Activated T-cell treated with anti-CD3 and anti-CD28 coated beads, Interleukin-2, amount 50 U/mL, for 1 hour (primary cell): ENCODE results near the gene GLG1.

Experiments used
- DNase-seq: peaks from one replicate; pipeline ENCODE4 v3.0.0-alpha.2; 2020

Gene GLG1

DNA sequence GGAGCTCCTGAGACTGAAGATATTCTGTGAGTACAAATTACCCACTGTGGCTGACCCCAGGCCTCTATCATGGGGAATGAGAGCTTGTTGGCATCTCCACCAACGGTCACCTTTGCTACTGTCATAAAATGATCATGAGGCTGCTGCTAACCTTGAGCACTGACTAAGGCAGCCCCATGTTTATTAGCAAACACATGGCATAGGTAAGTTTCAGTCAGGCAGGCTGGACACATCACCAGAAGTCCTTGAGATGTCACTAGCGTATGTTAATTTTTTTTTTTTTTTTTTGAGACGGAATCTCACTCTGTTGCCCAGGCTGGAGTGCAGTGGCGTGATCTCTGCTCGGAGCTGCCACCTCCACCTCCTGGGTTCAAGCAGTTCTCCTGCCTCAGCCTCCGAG, 1.5 kb upstream of the GLG1 start:
- DNase-seq, result no peak

- no peak for DNase-seq
Measured at GRCh38 chr16:74607962-74608356, 1.0 kb upstream of the GLG1 start.

DNA sequence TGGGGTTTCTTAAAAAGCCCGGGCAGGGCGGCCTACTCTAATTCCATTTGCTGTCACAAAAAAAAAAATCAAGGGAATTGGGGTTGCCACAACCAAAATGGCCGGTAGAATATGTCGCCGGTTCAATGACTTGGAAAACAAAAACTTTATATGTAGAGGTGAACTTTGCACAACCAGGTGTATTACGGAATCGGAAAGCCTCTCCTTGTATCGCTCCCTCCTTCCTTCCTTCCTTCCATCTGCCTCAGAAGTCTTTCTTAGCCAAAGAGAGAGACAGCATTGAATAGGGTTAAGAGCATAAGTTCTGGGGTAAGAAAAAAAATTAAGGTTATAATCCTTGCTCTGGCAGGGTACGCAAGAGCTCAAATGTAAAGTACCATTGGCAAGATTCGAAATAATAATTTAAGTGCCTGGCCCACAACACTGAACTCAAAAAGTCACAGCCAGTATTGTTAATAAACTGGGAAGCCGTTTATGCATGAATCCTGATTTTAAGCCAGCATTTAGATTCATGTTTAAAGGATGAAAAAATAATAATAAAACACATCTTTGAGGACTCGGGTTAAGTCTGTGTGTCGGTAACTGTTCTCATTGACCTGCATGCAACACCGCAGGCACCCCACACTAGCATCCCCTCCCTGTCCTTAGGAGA, 522 bp upstream of the GLG1 start:
- no peak for DNase-seq

DNA sequence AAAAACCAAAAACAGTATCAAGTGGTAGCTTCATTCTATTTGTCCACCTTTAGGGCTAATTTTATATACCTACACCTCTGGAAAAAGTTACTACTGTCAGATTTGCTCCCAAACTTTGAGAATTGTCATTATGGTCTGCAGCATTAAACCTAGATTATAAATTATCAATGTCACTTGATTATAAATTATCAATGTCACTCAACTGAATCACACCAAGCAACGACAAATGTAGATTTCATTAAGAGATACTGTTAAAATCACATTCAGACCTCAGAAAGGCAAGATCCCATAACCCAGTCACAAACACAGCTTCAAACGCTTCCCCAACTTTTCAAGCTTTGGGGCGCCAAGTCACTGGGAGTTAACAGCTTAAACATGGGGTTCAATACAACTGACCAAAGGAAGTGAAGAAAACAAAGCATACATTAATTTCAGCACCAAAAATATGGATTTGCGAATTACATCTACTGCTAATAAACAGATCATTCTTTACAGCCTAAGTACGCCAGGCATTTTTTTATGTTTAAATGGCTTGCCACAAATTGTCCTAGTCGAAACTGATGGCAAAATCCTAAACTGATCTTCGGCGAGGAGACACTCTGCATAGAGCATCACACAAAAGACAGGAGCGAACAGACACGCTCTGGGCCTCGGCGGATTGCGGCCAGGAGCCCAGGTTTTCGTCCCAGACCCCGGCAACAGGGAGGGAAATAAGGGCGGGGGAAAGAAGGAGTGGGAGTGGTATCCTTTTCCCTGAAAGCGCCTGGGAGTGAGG, 981 bp downstream of the GLG1 start:
- no peak for DNase-seq

DNA sequence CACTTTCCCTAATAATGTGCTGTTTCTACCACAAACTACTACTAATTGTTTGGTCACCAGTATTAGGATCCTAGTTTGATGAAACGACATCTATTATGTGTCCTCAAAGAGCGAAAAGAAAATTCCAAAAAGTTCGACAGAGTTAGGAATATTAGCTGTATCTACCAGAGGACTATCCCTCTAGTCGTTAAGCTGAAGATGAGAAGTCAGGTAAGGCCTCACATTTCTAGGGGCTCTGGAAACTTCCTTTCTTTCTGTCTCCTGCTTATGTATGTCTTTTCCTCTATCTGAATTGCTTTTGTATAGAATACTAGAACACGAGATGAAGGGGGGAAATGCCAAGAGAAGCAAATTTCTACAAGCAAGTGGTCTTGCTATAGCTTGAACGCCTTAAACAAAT, 1.6 kb downstream of the GLG1 start:
- no peak for DNase-seq

GRCh38 chr16:74603848-74604247, 3.1 kb downstream of the GLG1 start:
- no peak for DNase-seq

DNA sequence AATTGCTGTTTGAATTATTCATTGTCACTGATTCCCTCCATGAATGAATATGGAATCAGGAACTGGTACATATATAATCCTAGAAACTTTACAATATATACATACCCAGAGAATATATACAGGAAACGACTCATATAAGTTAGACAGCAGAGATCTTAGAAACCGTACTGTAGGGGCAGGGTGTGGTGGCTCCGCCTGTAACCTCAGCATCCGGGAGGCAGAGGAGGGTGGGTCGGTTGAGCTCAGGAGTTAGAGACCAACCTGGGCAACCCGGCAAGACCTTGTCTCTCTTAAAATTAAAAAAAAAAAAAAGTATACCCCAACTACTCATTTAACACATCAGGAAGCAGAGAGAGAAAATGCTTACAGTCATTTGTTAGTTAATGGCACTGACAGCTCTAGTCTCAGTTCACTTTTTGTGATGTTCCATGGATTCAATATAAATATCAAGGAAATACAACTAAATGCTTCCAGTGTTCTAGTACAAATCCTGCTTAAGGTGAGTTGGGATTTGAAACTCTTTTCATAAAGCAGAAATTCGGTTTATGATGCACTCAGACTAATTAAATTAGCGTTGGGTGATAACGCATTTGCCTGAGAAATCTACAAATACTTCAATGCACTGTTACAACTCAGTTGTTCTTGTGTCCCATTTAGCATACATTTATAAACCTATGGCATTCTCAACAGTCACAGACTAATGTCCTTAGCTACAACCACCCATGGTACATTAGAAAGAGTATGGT, 5.6 kb downstream of the GLG1 start:
- peak; percentile 69 for DNase-seq

GRCh38 chr16:74596586-74596985, 10.3 kb downstream of the GLG1 start:
- no peak for DNase-seq

GRCh38 chr16:74592847-74593246, 14.1 kb downstream of the GLG1 start:
- no peak for DNase-seq

DNA sequence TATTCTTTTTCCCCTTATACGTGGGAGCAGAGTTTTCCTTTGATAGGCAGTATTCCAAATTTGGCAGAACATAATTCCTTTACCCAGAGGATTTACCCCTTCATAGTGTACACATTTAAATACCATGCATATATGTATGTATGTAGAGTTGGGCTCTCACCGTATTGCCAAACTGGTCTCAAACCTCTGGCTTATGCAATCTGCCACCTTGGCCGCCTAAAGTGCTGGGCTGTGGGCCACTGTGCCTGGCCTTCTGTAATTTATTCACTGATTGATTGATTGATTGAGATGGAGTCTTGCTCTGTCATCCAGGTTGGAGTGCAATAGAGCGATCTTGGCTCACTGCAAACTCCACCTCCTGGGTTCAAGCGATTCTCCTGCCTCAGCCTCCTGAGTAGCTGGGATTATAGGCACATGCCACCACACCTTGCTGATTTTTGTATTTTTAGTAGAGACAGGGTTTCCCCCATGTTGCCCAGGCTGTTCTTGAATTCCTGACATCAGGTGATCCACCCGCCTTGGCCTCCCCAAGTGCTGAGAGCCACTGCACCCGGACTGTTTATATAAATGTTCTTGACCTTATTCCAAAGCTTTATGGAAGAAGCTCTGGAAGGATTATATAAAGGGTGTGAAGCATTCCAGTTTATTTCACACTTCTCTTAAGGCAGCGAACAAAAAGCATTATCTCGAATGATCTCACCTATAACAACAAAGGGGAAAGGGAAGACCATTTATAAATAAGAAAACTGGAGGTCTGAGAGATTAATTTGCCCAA, 14.9 kb downstream of the GLG1 start:
- DNase-seq, result no peak

DNA sequence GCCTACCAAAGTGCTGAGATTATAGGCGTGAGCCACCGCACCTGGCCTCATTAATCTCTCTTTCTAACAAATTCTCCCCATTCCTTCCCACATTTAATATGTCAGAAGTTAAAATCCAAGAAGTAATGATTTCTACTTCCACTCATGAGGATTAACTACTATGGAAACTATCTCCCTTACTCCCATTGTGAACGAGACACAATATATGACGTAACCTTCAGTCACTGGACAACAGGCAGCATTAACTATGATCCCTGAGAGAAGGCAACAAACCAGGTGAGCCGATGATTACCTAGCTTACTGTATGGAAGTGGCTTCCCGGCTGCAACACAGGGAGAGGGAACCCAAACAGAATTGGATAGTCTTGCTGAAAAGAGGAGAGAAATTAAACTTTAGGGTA, 20.0 kb downstream of the GLG1 start:
- DNase-seq, result no peak

GRCh38 chr16:74585846-74586443, 21.0 kb downstream of the GLG1 start:
- DNase-seq, result no peak

DNA sequence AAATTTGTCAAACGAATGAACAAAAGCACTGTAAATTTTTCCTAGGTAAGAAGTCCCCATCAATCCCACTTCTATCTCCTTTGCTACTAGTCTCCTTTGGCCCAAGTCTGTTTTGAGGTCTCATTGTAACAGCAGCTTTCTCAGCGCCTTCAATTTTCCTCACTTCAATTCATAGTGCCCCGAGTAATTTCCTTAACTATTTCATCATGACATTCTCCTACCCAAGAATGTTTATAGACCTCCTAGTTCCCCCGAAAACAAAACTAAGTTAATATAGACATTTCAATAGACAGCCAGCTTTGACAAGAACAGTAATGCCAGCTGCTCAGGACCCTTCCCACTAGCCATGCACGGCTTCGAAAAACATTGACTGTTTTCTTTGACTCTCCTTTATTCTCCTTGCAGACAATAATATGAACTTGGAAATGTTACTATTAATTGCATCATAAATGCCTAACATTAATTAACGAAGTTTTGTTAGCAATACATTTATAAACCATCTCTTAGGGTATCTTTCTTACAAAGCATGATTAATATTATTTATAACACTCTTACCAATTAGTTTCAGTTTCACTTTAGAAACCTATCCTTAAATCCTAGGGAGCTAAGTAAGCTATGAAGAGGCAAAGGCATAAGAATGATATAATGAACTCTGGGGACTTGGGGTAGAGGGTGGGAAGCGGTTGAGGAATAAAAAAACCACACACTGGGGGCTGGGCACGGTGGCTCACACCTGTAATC, 22.8 kb downstream of the GLG1 start:
- no peak for DNase-seq

DNA sequence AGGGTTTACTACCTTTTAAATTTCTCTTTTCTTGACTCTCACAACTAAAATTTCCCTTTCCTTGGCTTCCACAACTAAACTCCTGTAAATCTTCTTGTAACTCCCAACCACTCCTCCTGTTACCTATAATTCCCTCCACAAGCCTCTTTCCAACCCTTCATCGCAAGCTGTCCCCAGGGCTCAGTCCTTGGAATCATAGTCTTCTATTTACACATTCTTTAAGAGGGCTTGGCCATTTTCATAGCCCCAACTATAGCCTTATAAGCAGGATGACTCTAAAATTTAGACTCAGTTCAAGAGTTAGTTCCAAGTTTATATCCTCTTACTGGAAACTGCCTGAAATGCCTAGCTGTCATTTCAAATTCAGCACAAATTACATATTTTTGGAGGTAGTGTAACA, 23.9 kb downstream of the GLG1 start:
- no peak for DNase-seq

DNA sequence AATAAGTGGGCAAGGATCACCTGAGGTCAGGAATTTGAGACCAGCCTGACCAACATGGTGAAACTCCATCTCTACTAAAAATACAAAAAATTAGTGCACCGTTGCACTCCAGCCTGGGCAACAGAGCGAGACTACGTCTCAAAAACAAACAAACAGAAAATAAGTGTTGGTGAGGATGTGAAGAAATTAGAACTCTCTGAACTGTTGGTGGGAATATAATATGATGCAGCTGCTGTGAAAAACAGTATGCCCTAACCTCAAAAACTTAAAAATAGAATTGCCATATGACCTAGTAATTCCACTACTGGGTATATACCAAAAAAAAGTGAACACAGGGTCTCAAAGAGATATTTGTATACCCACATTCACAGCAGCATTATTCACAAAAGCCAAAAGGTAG, 26.1 kb downstream of the GLG1 start:
- DNase-seq, result no peak

DNA sequence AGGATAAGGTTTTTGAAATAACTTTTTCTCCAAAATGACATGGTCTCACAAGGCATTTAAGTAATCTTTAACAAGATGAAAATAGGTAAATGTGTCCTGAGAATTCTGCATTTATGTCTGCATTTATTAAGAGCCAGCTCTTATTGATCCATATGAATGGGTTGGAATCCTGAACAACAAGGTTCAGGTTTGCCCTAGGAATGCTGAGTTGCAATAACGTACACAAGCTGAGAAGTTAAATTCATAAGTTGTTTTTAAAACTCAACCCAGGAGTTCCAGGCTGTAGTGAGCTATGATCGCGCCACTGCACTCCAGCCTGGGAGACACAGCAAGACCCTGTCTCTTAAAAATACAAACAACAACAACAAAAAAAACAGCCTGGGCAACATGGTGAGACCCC, 28.1 kb downstream of the GLG1 start:
- DNase-seq, result no peak

GRCh38 chr16:74578433-74578832, 28.5 kb downstream of the GLG1 start:
- no peak for DNase-seq

DNA sequence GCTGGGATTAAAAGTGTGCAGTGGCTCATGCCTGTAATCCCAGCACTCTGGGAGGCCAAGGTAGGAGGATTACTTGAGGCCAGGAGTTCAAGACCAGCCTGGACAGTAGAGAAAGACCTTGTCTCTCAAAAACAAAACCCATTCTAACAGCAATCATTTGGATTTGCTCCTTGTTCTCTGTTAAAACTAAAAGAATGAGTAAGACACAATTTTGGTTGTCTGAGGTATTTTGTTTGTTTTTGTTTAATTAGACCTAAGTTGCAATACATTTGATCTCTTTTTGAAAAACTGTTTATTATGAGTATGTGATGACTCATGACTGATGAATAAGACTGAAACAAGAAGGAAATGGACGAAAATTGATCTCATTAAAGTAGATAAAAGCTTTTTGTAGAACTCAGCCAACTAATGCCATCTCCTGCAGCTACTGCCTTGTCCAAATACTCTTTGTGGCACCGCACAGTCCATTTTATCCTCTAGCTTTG, 29.0 kb downstream of the GLG1 start:
- DNase-seq, result no peak

DNA sequence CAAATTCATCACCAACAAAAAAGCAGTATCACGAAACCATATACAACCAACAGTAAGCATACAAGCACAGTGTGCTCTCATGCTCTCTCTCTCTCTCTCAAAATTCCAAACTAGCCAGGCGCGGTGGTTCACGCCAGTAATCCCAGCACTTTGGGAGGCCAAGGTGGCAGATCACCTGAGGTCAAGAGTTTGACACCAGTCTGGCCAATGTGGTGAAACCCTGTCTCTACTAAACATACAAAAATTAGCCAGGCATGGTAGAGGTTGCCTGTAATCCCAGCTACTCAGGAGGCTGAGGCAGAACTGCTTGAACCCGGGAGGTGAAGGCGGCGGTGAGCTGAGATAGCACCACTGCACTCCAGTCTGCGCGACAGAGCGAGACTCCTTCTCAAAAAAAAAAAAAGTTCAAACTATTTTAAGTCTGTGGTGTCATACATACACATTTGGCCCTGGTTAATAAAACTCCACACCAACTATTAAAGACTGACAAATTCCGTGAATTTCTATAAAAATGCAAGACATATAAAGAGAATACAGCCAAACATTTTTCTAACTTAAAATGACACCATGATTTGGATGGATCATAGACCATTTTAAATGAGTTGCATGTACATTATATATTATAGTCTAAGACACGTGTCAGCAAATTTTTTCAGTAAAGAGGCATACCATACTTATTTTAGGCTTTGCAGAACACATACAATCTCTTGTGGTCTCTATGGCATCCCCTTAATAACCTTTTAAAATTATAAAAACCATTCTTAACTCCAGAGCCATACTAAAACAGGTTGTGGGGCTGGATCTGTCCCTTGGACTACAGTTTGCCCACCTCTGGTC, 30.9 kb downstream of the GLG1 start:
- DNase-seq, result no peak

DNA sequence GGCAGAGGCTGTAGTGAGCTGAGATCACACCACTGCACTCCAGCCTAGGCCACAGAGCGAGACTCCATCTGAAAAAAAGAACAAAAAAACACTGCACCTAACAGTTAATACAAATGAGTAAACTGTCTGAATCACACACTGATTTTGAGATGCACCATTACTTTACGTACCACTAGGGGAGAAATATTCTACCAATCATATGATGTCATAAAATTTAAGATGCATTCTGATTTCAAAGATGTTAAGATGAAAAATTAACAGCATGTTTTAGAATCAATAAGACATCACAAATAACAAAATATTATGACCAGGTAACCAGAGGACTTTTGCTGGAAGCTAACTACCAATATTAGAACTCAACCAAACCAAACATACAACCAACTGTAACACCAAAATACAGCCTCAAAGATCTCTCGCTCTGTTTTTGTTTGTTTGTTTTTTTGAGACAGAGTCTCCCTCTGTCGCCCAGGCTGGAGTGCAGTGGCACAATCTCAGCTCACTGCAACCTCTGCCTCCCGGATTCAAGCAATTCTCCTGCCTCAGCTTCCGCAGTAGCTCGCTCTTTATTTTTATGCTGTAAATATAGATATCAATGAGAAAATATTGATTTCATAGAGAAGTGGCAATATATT, 31.6 kb downstream of the GLG1 start:
- DNase-seq, result no peak

DNA sequence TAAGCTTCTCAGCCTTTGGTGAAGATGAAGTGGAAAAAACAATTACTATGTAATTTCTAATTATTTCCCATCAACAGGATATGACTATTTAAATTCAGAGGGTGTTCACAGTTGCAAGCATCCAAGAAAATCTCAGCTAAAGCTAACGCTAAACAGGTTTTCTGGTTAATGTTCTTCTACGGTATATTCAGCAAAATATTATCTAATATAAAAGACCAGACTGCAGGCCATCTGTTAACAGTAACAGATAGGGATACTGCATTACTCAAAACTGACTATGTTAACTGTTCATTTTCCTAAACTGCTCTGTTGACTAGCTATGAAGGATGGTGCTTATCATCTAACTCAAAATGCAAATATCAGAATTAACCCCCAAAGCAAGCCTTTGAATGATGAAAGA, 32.8 kb downstream of the GLG1 start:
- no peak for DNase-seq
